GM12801 (cell line): ENCODE measurements around the gene CAPN5.

ENCODE experiments used
- CTCF ChIP-seq: IDR thresholded peaks from one replicate; pipeline ENCODE4 v1.5.1; 2011; ENCODE audit warnings: control low read depth; ENCODE audit not compliant: insufficient read length; ENCODE audit errors: extremely low read depth

The CAPN5 gene

DNA sequence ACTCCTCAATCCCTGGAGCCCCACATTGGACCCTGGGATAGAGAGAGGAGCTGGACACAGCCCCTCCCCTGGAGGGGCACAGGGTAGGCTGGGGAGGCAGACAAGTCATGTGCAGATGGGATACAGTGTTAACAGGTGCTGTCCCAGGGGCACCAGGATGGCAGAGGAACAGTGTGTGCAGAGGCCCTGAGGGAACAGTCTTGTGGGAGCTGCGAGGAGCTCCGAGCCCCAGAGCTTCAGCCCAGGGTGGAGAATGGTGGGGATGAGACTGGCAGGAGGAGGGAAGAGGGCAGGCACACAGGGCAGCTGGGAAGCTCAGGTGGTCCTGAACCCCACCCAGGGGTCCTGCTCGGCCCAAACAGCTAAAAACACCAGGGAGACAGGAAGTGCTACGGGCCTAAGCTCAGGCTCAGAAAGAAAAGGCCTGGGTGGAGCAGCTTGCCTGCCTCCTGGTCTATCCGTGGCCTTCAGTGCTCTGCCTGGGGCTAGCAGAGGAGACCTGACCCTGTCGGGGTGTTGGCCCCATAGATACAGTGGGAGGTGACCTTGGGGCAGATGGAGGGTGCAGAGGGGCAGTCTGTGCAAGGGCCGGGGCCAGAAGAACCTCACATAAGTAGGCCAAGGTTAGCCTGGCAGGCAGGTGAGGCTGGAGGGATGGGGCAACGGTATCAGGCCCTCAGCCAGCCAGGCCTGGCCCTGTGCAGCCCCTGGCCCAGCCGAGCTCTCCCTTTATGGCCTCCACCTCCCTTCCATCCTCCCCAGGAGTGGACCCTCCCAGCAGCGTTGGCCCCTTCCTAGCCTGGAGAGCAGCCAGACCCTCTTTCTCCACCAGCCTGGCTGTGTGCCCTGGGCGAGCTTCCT lies 15.4 kb downstream of the CAPN5 start:
- TF ChIP-seq CTCF, result no peak

DNA sequence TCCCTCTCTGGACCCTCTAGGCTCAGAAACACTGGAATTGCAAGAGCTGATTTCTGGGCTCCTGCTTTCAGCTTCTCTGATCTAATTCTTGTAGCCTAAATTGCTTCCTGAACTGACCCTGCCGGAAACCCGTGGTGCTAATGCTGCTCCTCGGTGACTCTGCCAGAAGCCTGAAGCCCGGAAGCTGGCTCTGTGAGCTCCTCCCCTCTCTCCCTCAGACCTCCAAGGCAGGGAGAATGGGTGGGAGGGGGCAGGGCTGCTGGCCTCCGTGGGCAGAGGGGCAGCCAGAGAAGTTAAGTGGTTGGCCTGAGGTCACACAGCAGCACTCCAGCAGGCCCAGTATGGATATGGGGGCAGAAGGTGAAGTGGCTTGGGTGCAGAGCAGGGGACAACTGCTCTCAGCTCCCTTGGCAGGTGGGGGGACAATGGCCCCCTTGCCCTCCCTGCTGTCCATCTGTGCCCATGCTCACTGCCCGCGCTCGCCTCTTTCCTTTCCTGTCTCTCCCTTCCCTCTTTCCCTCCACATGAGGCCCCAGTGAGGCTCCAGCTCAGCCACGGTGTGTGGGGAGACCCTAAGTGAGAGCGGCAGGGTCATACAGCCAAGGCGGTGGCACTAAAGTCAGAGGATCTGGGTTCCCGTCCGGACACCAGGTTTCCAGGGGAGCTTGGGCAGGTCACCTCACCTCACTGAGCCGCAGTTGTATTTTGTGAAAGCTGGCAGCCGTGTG lies 16.2 kb downstream of the CAPN5 start:
- TF ChIP-seq CTCF, result no peak

DNA sequence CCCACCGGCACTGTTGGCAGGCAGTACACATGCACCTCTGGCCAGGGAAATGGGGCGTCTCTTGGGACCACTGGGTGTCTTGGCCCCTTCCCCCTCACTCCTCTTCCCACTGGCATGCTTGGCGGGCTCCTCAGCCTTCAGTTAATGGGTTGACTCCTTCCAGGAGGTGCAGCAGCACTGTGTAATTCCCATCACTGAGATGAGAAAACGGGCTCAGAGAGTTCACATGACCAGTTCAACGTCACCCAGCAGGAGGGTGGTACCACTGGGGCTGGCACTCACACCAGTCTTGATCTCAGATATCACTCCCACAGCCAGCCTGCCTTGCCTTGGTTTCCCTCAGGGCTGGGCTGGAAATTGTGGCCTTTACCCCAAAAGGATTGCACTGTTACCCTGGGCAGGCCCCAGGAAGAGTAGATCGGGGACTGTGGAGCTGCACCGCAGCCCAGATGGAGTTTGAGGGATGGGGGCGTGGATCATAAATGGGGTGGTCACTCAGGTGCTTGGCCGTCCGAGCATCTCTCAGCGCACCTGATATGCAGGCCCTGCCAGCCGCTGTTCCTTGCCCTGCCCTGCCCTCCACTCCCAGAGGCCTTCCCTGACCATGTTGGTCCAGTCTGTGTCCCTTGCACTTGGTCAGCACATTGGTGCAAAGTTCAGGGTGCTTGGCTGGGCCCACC lies 16.9 kb downstream of the CAPN5 start:
- TF ChIP-seq CTCF, result no peak

DNA sequence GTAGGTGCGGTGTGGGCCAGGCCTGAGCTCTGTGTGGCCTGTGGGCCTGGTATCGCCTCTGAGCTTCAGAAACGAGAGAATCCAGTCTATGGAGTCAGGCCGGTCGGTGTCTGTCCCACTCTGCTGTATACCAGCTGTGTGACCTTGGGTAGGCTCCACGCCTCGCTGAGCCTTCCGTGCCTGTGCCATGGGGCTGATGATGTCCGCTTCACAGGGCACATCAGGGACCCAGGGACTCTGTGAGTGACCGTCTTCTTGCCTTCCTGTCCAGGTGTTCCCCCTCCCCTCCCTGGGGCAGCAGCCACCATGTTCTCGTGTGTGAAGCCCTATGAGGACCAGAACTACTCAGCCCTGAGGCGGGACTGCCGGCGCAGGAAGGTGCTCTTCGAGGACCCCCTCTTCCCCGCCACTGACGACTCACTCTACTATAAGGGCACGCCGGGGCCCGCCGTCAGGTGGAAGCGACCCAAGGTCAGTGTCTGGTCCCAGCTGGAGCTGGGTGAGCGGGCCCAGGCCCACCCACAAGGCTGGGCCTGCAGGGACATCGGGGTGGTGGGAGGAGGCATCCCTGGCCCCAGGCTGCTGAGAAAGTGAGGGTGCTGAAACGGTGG lies 17.9 kb downstream of the CAPN5 start:
- TF ChIP-seq CTCF, result no peak

GRCh38 chr11:77085652-77086051 lies 18.9 kb downstream of the CAPN5 start:
- no peak for TF ChIP-seq CTCF

GRCh38 chr11:77086521-77087472 lies 20.0 kb downstream of the CAPN5 start:
- TF ChIP-seq CTCF, result no peak
